Endodermal cell (in vitro differentiated cells): Measurements from ENCODE around the gene DCTN4. TPM values are rescaled to one million over a fixed set of nuclear protein-coding genes. Genes with fewer than 3 reads are reported as not detected.

Source experiments
- DNase-seq: peaks from one replicate; pipeline ENCODE4 v3.0.0-alpha.2; 2017
- H3K27ac ChIP-seq: 2 replicates; pipeline ENCODE4 v1.5.1; 2013; ENCODE audit warnings: mild to moderate bottlenecking, low read depth, low read length, moderate library complexity
- H3K27me3 ChIP-seq: 2 replicates; pipeline ENCODE4 v1.6.1; 2013; ENCODE audit warnings: mild to moderate bottlenecking, low read length, moderate library complexity; ENCODE audit not compliant: insufficient read depth, control insufficient read depth, poor library complexity, severe bottlenecking
- H3K36me3 ChIP-seq: 2 replicates; pipeline ENCODE4 v1.7.0; 2013; ENCODE audit warnings: mild to moderate bottlenecking, low read length, moderate library complexity; ENCODE audit not compliant: control insufficient read depth, insufficient read depth
- H3K4me1 ChIP-seq: one replicate; pipeline ENCODE4 v1.7.0; 2013; ENCODE audit warnings: low read length; ENCODE audit not compliant: control insufficient read depth, insufficient read depth
- H3K4me3 ChIP-seq: 2 replicates; pipeline ENCODE4 v1.5.1; 2013; ENCODE audit warnings: mild to moderate bottlenecking, low read length, moderate library complexity
- H3K9ac ChIP-seq: 2 replicates; pipeline ENCODE4 v1.6.1; 2013; ENCODE audit warnings: mild to moderate bottlenecking, low read length, moderate library complexity; ENCODE audit not compliant: poor library complexity, severe bottlenecking; ENCODE audit errors: extremely low read depth
- H3K9me3 ChIP-seq: 2 replicates; pipeline ENCODE4 v1.6.1; 2013; ENCODE audit warnings: mild to moderate bottlenecking, low read length, moderate library complexity; ENCODE audit not compliant: control insufficient read depth
- H3K27ac Mint-ChIP-seq: 2 replicates; pipeline ENCODE4 v1.8.0; 2020; ENCODE audit warnings: mixed read lengths
- H3K27me3 Mint-ChIP-seq: 2 replicates; pipeline ENCODE4 v1.8.0; 2021; ENCODE audit warnings: mild to moderate bottlenecking, mixed read lengths; ENCODE audit not compliant: insufficient read depth
- H3K36me3 Mint-ChIP-seq: 2 replicates; pipeline ENCODE4 v1.8.0; 2020; ENCODE audit warnings: low read depth, mixed read lengths
- H3K4me1 Mint-ChIP-seq: 2 replicates; pipeline ENCODE4 v1.8.0; 2020; ENCODE audit warnings: mixed read lengths
- H3K4me3 Mint-ChIP-seq: 2 replicates; pipeline ENCODE4 v1.8.0; 2020; ENCODE audit warnings: mild to moderate bottlenecking, moderate library complexity, mixed read lengths
- H3K9me3 Mint-ChIP-seq: 2 replicates; pipeline ENCODE4 v1.8.0; 2020; ENCODE audit warnings: mild to moderate bottlenecking, mixed read lengths
- WGBS, 2 experiments: methylation state at CpG; one replicate each; pipeline versions ENCODE4 v1.1.5 to v1.1.7; 2013; ENCODE audit warnings: missing lambda C conversion rate in 2 of 2, mixed read lengths in 1 of 2; ENCODE audit not compliant: insufficient coverage in 1 of 2, insufficient read length in 1 of 2; 5-methylcytosine and 5-hydroxymethylcytosine counted together
- total RNA-seq, 2 donors: library from RNA; stranded (reverse); fragmentation: NEBNext Ultra II Directional in 1 of 2; extraction: Animal tissue kit (Norgen Biotek cat#: 25700) in 1 of 2; gene quantifications; 2 replicates in 1 of 2; 3 replicates in 1 of 2; pipeline ENCODE4 v1.2.1, GENCODE V29; 2021
- TF ChIP-seq, protein P1 (sequence below): fragments of 200-600 bp; sonication (generic); conservative IDR thresholded peaks from 2 replicates; pipeline ENCODE4 v1.5.0; 2021; ENCODE audit warnings: antibody characterized with exemption, mild to moderate bottlenecking

The DCTN4 gene
- total RNA-seq, 2 donors from 2014 or later, result 51.5 to 64.3 TPM

DNA sequence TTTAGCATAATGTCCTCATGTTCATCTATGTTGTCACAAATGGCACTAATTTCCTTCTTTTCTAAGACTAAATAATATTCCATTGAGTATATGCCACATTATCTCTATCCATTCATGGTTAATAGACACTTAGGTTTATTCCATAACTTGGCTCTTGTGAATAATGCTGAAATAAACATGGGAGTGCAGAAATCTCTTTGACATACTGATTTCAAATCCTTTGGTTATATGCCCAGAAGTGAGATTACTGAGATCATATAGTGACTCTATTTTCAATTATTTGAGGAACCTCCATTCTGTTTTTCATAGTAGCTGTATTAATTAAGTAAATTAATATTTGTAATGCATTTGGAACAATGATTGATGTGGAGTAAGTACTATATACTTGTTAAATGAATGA lies 32.7 kb upstream of the DCTN4 start:
- Mint-ChIP-seq H3K4me1 (peaks cover 22% of the 10 kb centered on the region), H3K9me3 (peaks cover 3% of the 10 kb centered on the region), H3K36me3 (no peaks in the 10 kb centered on the region), H3K27me3 (no peaks in the 10 kb centered on the region), H3K4me3 (no peak overlapping the region), H3K27ac (no peak overlapping the region)
- no peak overlapping the region for H3K9ac ChIP-seq
- peaks cover 4% of the 10 kb centered on the region for H3K4me1 ChIP-seq
- TF ChIP-seq, protein P1, sequence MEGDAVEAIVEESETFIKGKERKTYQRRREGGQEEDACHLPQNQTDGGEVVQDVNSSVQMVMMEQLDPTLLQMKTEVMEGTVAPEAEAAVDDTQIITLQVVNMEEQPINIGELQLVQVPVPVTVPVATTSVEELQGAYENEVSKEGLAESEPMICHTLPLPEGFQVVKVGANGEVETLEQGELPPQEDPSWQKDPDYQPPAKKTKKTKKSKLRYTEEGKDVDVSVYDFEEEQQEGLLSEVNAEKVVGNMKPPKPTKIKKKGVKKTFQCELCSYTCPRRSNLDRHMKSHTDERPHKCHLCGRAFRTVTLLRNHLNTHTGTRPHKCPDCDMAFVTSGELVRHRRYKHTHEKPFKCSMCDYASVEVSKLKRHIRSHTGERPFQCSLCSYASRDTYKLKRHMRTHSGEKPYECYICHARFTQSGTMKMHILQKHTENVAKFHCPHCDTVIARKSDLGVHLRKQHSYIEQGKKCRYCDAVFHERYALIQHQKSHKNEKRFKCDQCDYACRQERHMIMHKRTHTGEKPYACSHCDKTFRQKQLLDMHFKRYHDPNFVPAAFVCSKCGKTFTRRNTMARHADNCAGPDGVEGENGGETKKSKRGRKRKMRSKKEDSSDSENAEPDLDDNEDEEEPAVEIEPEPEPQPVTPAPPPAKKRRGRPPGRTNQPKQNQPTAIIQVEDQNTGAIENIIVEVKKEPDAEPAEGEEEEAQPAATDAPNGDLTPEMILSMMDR, result no peak
- no peak overlapping the region for H3K4me3 ChIP-seq
- no peaks in the 10 kb centered on the region for H3K36me3 ChIP-seq
- no peaks in the 10 kb centered on the region for H3K9me3 ChIP-seq
- H3K27ac ChIP-seq, result no peak overlapping the region
- no peak for DNase-seq
- H3K27me3 ChIP-seq, result no peaks in the 10 kb centered on the region

DNA sequence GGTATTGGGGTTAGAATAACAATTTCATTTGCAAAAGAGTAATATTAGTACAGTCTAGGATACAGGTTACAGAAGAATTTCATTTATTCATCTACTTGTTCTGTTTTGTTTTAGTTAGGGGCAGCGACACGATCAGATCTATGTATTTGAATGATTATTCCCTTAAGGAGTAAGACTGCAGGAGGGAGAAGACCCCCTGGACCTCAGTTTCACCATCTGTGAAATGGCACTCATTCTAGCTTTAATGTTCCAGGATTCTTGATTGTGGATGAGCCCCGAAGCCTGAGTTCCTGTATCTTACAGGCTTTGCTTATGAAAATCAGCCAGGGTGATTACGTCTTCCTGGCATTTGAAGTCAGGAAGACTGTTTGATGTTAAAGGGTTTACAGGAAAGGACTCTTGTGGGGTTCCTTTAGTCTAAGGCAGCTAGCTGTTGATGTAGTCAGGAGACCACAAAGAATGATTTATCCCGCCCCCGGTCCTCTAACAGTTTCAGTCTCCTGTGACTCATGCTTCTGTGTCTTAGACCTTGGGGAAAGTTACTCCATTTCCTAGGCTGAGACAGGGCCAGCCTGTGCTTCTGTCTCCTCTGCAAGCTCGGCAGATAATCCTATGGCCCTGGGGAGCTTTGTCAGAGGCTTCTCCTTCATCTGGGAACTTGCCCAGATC lies 31.3 kb upstream of the DCTN4 start:
- Mint-ChIP-seq H3K9me3 (peaks cover 12% of the 10 kb centered on the region), H3K4me3 (no peak overlapping the region), H3K4me1 (peaks cover 22% of the 10 kb centered on the region), H3K27ac (no peak overlapping the region), H3K36me3 (peaks cover 5% of the 10 kb centered on the region), H3K27me3 (no peaks in the 10 kb centered on the region)
- DNase-seq, result peak; percentile 69
- Histone ChIP-seq H3K27me3 (no peaks in the 10 kb centered on the region), H3K9me3 (peaks cover 13% of the 10 kb centered on the region), H3K27ac (no peak overlapping the region), H3K4me3 (no peak overlapping the region), H3K9ac (no peak overlapping the region), H3K36me3 (no peaks in the 10 kb centered on the region), H3K4me1 (peaks cover 4% of the 10 kb centered on the region)
- TF ChIP-seq, protein P1, result no peak
- WGBS, 2 experiments, result 77 to 81% methylated on average over 3 to 7 of the region's 7 CpGs

DNA sequence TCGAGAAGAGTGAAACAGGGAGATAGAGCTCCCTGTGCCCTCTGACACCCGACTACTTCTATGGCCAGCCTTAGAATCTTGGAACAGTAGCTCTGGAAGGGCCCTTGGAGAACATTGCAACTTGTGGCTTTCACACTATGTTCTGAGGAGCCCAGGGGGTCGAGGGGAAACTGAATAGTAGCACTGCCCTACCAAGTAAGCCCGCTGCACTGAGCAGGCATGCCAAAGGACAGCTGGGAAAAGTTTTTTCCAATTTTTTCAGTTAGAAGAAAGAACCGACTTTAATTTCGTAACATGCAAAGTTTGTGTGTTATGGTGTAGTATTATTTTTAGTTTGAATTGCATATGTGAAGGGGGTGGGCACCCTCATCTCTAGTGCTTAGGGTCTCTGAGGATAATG lies 30.6 kb upstream of the DCTN4 start:
- no peaks in the 10 kb centered on the region for H3K27me3 ChIP-seq
- H3K27ac ChIP-seq, result no peak overlapping the region
- H3K4me1 ChIP-seq, result peaks cover 4% of the 10 kb centered on the region
- H3K9me3 ChIP-seq, result peaks cover 16% of the 10 kb centered on the region
- Mint-ChIP-seq H3K27me3 (no peaks in the 10 kb centered on the region), H3K4me1 (peaks cover 22% of the 10 kb centered on the region), H3K9me3 (peaks cover 12% of the 10 kb centered on the region), H3K4me3 (no peak overlapping the region), H3K36me3 (peaks cover 5% of the 10 kb centered on the region), H3K27ac (no peak overlapping the region)
- 81 to 83% methylated on average over 3 to 6 of the region's 6 CpGs for WGBS, 2 experiments
- no peak overlapping the region for H3K9ac ChIP-seq
- H3K4me3 ChIP-seq, result no peak overlapping the region
- TF ChIP-seq, protein P1, result no peak
- DNase-seq, result peak; percentile 79
- H3K36me3 ChIP-seq, result no peaks in the 10 kb centered on the region
